Ecto neural progenitor cell (in vitro differentiated cells): ENCODE data around the gene ISCA2.

Experiments
- DNase-seq: peaks from one replicate; pipeline ENCODE4 v3.0.0-alpha.2; 2018; ENCODE audit warnings: low spot score

The ISCA2 gene

GRCh38 chr14:74508844-74509428, 15.4 kb downstream of the ISCA2 start:
- DNase-seq: peak; percentile 46

DNA sequence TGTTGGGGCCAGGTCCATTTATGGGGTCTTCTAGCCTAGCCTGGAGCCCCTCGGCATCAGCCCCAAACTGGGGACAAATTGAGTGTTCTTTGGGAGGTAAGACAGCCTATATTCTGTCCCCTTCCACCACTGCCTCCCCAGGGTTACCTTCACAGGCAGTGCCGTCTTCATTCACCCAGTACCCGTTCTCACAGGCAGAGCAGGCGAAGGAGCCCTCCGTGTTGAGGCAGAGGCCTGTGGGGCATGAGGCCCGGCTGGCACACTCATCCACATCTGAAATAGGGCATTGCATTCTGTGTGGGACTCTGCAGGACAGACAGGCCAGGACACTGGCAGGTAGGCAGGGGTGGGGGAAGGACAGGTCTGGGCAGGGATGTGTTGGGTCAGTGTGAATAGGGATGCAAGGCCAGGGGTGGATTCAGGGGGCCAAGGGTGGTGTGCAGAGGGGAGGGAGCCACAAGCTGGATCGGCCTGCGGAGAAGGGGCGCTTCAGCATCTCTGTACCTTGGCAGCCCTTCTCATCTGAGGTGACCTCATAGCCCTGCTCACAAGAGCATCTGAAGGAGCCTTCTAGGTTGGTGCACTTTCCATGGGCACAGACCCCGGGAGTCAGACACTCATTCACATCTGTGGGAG, 16.1 kb downstream of the ISCA2 start:
- peak; percentile 47 for DNase-seq

DNA sequence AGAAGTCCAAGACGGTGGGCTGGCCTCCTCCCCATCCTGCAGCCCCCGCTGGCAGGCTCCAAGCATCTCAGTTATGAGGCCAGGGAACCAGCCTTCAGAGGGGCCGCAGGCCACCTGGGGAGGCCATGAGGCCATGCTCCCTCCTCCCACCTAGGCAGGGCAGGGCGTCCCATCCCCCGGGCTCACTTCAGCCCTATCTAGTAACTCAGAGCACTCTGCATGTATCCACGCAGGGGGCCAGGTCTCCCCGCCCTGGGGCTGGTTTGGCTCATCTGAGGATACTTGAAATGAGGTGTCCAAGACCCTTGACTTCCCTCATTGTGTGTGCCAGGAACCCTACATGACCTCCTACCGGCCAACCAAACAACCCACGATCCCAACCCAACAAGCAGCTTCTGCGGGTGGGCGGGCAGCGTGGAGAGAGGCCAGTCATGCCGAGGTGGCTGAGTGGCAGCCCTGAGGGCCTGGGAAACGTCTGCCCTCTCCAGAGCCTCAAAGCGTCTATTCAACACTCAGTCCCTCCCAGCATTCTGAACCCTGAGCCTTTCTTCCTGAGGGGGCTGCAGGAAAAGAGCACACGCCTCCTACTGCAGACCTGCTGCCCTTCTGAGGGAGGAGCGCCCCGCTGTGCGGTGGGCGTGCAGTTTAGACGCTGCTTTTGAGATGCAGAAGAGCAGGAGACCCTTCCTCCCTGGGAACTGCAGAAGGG, 16.8 kb downstream of the ISCA2 start:
- DNase-seq: no peak

DNA sequence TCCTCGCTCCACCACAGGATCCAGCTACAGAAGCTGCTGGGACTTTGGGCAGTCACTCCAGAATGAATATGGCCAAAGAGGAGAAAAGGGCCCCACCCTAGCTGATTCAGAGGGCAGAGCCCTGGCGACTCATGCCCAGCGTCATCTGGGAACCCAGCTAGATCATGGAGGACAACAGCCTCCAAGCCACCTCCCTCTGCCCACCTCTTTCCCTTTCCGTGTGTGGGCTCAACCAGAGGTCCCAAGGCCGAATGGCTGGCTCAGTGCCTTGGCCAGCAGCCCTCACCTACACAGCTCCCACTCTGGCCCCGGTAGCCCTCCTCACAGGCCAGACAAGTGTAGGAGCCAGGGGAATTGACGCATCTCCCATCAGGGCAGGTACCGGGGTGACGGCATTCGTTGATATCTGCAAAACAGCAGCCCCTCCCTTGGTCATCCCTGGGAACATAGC, 17.4 kb downstream of the ISCA2 start:
- DNase-seq: no peak

- DNase-seq: no peak
These were observed 18.6 kb downstream of the ISCA2 start for GRCh38 chr14:74511966-74512830.

DNA sequence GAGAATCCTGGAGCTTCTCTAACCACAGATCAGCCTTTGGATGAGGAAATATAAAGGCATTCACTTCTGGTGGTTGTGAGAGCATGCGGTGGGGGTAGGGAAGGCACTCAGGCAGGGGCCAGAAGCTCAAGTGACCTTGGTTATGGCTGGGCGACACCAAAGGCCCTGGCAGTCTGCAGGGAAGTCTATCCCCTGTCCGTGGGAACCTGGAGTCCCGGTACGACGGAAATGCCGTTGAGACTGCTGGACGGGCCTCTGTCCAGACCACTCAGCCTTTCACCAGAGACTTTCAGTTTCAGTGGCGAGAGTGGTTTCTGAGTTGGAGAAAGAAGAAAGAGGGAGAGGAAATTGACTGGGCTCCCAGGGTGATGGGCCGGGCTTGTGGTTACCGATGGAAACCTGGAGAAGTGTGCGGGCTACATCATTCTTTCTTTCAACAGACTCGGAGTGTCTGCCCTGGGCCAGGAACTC, 20.9 kb downstream of the ISCA2 start:
- DNase-seq: no peak

DNA sequence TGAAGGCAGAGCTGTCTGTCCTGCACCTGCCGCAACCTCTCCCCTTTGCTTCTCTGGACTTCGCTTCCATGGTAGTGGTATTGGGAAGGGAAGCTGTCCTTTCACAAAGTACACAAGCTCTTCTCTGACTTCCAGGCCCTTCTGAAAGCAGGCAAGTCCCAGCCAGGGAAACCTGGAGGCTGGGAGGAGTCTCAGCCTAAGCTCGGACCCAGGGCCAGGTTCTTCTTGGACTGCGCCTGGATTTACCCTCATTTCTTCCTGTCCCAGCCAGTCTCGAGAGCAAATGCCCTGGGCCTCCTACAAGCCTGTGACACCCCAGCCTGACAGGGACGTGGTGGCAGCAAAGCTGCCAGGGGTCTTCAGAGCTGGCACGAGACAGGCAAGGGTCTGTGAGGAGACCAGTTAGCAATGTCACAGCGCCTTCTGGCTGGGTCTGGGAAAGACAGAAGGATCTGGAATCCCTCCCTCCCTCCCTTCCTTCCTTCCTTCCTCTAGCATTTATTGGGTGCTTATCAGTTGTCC, 22.4 kb downstream of the ISCA2 start:
- DNase-seq: no peak

- DNase-seq: no peak
These were observed 23.0 kb downstream of the ISCA2 start for GRCh38 chr14:74516451-74517160.

- no peak for DNase-seq
These were observed 24.2 kb downstream of the ISCA2 start for GRCh38 chr14:74517731-74518130.

GRCh38 chr14:74518221-74518620, 24.7 kb downstream of the ISCA2 start:
- no peak for DNase-seq

DNA sequence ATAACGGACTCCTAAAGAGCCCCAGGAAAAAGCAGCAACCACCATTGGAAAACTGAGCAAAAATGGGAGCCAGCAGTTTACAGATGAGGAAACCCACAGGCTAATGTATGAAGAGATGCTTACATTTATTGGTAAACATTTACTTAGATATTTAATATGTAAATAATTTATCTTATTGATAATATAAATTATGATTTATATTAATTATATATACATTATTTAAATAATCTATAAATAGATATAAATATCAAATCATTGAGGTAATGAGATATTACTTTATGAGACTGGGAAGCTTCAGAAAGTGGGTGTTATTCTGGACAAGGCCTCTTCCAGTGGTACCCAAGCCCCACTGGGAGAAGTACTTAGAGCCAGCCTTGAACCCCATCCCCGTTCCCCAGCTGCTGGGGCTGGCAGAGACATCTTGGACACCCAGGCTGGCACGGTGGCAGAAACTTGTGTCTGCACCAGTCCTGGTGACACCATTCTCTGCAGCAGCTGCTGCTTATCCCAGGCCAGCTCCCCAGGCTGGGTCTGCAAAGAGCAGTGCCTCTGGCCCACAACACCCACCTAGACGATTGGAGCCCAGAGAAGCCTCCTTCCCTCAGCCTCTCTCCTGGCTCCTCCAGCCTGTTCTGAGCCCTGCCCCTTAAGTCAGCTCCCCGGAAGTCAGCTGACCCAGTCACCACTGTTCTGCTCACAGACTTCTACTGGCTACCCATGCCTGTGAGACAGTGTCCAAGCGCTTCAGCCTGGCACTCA, 25.9 kb downstream of the ISCA2 start:
- DNase-seq: no peak

DNA sequence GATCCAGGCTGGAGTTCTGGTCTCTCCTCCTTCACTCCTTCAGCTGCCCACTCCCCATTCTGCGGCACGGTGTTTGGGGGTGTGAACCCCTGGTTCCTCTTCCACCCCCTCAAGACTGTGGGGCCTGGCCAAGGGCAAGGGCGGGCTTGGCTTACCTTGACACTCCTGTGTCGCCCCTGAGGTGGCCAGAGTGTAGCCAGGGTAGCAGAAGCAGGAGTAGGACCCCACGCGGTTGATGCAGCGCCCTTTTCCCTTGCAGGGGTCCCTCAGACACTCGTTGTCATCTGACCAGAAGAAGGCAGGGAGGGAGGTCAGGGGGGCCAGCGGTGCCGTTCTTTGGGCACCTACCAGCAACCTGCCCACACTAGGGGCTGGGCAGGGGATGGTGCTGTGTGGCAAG, 28.2 kb downstream of the ISCA2 start:
- DNase-seq: no peak

- DNase-seq: no peak
These were observed 29.2 kb downstream of the ISCA2 start for GRCh38 chr14:74522740-74523139.

- DNase-seq: no peak
These were observed 30.7 kb downstream of the ISCA2 start for GRCh38 chr14:74524076-74524811.

DNA sequence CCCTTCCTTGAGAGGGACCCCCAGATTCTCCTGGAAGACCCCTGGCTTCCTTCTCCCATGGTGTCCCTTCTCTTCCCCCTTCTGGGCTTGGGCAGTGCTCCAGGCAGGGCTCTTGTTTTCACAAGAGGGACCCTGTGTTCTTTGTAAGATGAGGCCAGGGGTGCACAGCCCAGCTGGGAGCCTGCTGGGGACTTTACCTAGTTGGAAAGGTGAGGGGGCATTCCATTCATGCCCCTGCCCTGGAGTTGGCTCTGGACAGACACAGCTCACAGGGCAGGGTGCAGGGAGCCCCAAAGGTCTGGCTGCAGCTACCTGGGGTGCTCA, 31.2 kb downstream of the ISCA2 start:
- DNase-seq: no peak

- no peak for DNase-seq
These were observed 31.8 kb downstream of the ISCA2 start for GRCh38 chr14:74525361-74525851.

DNA sequence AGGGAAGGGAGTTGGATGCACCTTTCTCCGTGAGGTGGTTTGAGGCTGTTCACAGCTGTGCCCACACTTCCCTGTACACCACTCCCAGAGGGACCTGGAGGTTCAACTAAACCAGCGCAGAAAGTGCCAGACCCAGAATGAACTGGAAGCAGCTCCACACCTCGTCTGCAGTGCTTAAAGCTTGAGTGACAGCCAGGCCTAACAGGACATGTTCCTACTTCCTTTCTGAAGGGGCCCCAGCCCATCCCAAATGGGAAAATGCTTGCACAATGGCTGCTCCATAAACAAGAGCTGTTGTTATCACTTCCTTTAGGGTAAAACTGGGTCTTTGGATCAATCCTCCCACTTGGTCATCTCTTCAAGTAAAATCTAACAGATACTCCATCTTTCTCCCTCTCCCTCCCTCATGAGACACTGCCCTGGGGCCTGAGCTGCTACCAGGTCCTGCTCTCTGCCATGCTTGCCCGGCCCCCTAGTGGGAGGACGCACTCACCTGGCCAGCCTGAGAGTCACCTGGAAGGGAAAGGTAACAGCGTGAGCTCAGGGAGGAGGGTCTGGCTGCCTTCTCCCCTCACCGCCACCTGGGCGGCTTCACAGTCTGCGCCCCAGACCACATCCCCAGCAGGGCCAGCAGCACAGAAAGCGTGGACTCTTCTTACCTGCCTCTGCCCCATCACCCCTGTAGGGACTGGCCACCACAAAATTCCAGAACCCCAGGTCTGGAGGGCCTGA, 33.5 kb downstream of the ISCA2 start:
- no peak for DNase-seq

DNA sequence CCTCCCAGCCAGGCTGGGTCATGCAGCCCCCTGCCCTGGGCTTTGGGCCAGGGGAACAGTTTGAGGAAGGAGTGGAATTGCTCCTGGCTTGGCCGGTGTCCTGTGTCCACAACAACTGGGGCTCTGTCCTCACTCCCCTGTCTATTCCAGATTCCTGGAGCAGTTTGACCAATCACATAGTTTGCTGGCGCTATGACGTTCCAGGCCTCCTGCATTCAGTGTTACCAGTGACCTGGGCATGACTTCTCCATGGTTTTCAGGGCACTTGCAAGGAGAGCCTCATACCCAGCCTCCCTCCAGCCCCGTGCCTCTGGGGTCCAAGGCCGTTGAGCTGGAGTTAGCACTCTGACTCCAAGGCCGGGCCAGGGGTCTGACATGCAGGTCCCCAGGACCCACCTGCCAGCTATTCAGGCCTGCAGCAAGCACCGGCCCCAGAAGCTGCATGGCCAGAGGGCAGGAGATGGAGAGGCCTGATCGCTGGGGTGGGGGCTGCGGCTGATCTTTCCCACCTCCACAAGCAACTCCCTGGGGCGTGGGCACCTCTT, 34.2 kb downstream of the ISCA2 start:
- no peak for DNase-seq

DNA sequence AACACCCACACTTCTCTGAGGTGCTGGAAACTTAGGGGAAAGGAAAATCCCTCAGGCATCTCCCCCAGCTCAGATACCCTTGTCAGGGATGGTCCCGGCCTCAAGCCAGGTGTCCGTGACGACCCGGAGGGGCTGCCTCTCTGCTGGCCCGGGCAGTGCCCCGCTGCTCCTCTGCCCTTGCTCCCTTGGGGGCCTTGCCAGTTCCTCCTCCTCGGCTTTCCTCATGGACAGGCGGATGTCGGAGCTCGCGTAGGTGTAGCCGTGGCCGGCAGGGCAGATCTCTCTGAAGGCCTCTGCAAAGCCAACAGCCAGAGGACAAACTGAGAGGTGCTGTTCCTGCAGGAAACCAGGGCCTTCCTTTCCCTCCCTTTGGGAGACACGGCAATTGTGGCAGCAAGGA, 34.8 kb downstream of the ISCA2 start:
- no peak for DNase-seq
